ENCODE data around the gene TEAD2. TPM values are rescaled to one million over a fixed set of nuclear protein-coding genes. Genes with fewer than 3 reads are reported as not detected.
A peak's percentile ranks its signal among the peaks of the same experiment; 100 is the strongest.

TEAD2 gene
- total RNA-seq, 2 experiments from 2014 or later, result not detected

DNA sequence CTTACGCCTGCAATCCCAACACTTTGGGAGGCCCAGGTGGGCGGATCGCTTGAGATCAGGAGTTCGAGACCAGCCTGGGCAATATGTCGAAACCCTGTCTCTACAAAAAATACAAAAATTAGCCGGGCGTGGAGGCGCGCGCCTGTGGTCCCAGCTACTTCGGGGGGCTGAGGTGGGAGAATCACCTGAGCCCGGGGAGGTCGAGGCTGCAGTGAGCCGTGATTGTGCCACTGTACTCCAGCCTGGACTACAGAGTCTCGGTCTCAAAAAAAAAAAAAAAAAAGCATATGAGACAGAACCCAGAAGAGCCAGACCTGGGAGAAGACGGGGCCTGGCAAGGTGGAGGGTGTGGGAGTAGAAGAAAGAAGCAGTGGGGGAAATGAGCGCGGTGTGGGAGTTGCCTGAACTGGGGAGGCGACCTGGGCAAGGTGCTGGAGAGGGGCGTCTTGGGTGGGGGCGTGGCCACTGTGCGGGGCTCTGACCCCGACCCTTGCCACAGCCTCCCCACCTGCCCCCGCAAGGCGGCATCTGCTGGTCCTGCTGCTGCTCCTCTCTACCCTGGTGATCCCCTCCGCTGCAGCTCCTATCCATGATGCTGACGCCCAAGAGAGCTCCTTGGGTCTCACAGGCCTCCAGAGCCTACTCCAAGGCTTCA lies 2.0 kb upstream of the TEAD2 start:
- no peak overlapping the region for H3K4me3 Mint-ChIP-seq
- POLR2A ChIA-PET, result interaction anchor here (1.3 kb wide), 1 partner anchor 27 kb away, joined by 4 read pairs; no protein-coding TSS in a partner anchor
- no peaks in the 10 kb centered on the region for H3K36me3 Mint-ChIP-seq (ENCODE audit: low read depth)
- TF ChIP-seq, protein P1, sequence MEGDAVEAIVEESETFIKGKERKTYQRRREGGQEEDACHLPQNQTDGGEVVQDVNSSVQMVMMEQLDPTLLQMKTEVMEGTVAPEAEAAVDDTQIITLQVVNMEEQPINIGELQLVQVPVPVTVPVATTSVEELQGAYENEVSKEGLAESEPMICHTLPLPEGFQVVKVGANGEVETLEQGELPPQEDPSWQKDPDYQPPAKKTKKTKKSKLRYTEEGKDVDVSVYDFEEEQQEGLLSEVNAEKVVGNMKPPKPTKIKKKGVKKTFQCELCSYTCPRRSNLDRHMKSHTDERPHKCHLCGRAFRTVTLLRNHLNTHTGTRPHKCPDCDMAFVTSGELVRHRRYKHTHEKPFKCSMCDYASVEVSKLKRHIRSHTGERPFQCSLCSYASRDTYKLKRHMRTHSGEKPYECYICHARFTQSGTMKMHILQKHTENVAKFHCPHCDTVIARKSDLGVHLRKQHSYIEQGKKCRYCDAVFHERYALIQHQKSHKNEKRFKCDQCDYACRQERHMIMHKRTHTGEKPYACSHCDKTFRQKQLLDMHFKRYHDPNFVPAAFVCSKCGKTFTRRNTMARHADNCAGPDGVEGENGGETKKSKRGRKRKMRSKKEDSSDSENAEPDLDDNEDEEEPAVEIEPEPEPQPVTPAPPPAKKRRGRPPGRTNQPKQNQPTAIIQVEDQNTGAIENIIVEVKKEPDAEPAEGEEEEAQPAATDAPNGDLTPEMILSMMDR (IDR thresholded peaks at IDR 0.05), result no peak
- CTCF ChIA-PET, result interaction anchor here (1.6 kb wide), 1 partner anchor 61 kb away, joined by 3 read pairs; the partner anchor contains the start of gene GFY
- DNase-seq (no peak), ATAC-seq (no peak)
- peaks cover 30% of the 10 kb centered on the region for H3K27me3 Mint-ChIP-seq
- H3K4me1 Mint-ChIP-seq (ENCODE audit: low read depth), result peaks cover 8% of the 10 kb centered on the region
- H3K9me3 Mint-ChIP-seq, result peaks cover 5% of the 10 kb centered on the region
- no peak overlapping the region for H3K27ac Mint-ChIP-seq
- intact Hi-C loops (cut with micrococcal nuclease), result no loop called here

DNA sequence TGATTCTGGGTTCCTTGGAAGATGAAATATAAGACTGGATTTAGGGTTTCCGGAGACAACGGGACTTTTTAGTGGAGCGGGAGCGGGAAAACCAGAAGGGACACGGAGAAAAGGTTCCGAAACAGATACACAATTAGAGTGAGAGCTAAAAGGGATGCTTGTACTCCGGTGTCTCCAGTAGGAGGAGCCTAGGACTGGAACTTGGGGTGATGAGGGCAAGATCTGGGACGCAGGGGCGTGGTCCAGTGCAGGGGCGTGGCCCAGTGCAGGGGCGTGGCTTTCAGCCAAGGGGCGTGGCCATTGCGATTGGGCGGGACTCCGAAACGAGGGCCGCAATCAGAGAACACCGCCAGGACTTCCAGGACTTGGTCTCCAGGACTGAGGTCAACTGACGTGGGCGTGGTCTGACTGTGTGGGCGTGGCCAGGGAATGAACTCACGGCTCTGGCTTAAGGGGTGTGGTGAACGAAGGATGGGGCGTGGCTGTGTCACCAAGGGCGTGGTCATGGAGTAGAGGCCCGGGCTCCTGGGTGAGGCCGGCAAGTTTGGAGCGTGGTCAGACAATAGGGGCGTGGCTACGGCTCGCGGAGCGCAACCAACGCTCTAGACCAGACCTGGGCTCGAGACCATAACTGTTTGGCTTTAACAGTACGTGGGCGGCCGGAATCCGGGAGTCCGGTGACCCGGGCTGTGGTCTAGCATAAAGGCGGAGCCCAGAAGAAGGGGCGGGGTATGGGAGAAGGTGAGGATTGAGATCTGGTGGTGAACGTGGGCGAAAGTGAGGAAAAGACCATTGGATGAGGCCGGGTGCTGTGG lies 1.3 kb upstream of the TEAD2 start, which contains the start of gene DKKL1:
Gene DKKL1 (plus strand): TSS at position 610 of the 815 bp plus-strand sequence. CDS start 122 bp downstream, at position 732.
- DNase-seq (peak; percentile 91), ATAC-seq (peak; percentile 90)
- Mint-ChIP-seq H3K27me3 (peaks cover 28% of the 10 kb centered on the region), H3K4me3 (no peak within 1 kb of the TSS), H3K4me1 (ENCODE audit: low read depth) (peaks cover 8% of the 10 kb centered on the region), H3K9me3 (no peaks in the 10 kb centered on the region), H3K27ac (no peak within 1 kb of the TSS), H3K36me3 (ENCODE audit: low read depth) (no peaks in the 10 kb centered on the region)
- CTCF ChIA-PET, result interaction anchor here (1.6 kb wide), 1 partner anchor 62 kb away, joined by 3 read pairs; the partner anchor contains the start of gene GFY
- intact Hi-C loops (cut with micrococcal nuclease), result no loop called here
- TF ChIP-seq, protein P1 (IDR thresholded peaks at IDR 0.05), result no peak
- POLR2A ChIA-PET, result interaction anchor here (0.7 to 1.3 kb wide), 2 partner anchors 27 to 156 kb away, joined by 3 to 4 read pairs; no protein-coding TSS in a partner anchor

DNA sequence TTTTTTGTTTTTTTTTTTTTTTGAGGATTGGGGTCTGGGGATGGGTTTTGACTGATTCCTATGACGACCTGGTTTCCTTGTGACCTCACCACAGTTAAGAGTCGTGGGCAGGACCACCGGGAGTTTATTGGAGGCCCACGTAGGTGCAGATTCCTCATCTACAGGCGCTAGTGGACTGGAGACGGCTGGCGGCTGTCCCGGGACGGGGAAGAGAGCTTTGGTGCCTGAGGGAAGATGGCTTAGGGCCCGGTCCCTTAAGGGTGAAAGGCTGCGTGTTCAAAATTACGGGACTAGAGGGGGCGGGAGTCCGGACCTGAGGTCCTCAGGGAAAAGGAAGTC lies 682 bp upstream of the TEAD2 start:
- H3K4me3 Mint-ChIP-seq, result no peak overlapping the region
- CTCF ChIA-PET, result interaction anchor here (1.6 kb wide), 1 partner anchor 62 kb away, joined by 3 read pairs; the partner anchor contains the start of gene GFY
- peaks cover 28% of the 10 kb centered on the region for H3K27me3 Mint-ChIP-seq
- TF ChIP-seq, protein P1 (IDR thresholded peaks at IDR 0.05), result no peak
- intact Hi-C loops (cut with micrococcal nuclease), result no loop called here
- ATAC-seq (no peak), DNase-seq (peak; percentile 19)
- POLR2A ChIA-PET, result interaction anchor here (0.7 to 1.3 kb wide), 2 partner anchors 26 to 155 kb away, joined by 3 to 4 read pairs; no protein-coding TSS in a partner anchor
- no peak overlapping the region for H3K27ac Mint-ChIP-seq
- H3K9me3 Mint-ChIP-seq, result no peaks in the 10 kb centered on the region
- no peaks in the 10 kb centered on the region for H3K36me3 Mint-ChIP-seq (ENCODE audit: low read depth)
- H3K4me1 Mint-ChIP-seq (ENCODE audit: low read depth), result peaks cover 8% of the 10 kb centered on the region

DNA sequence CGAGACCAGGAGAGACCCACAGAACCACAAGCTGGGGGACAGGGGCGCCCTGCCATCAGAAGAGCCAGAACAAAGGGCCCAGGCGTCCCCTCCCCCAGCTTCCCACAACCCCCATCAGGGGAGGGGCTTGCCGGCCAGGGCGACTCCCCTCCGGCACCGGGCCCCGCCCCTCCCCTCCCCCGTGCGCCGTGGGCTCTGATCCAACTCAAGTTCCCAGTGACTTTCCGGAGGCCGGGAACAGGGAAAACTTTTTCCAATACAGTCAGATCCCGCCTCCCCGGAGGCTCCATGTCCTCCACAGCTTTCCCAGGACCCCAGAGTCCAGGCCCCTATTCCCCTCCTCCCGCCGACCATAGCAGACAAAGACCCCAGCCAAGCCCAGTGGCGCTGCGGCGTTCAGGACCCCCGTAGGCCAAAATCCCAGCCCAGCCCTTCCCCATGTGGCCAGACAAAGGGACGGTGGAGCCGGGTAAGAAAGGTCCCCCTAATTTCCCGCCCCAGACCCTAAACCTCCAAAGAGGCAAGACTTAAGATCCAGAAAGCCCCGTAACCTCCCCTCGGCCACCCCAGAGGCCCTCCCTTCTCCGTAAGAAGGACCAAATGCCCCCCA lies 673 bp downstream of the TEAD2 start:
- ATAC-seq (no peak), DNase-seq (peak; percentile 39)
- ChIA-PET POLR2A (interaction anchor here (0.6 to 1.0 kb wide), 2 partner anchors 13 to 315 kb away, joined by 3 to 4 read pairs; partner anchors contain the start of gene PRMT1), CTCF (no interaction called here)
- TF ChIP-seq, protein P1 (IDR thresholded peaks at IDR 0.05), result no peak
- H3K27ac Mint-ChIP-seq, result no peak overlapping the region
- H3K36me3 Mint-ChIP-seq (ENCODE audit: low read depth), result no peaks in the 10 kb centered on the region
- peaks cover 32% of the 10 kb centered on the region for H3K27me3 Mint-ChIP-seq
- H3K4me1 Mint-ChIP-seq (ENCODE audit: low read depth), result peaks cover 10% of the 10 kb centered on the region
- H3K4me3 Mint-ChIP-seq, result no peak overlapping the region
- no peaks in the 10 kb centered on the region for H3K9me3 Mint-ChIP-seq
- intact Hi-C loops (cut with micrococcal nuclease), result no loop called here
